Dendritic cell treated with granulocyte-macrophage colony-stimulating factor and Interleukin-4, amounts not matched to agents 40 ng/mL and 50 ng/mL, for 4 days (primary cell): ENCODE measurements around the gene IGF2BP2.
"Not testable (repeated sequence)": the region's sequence is repeated elsewhere in the genome, so short reads cannot be mapped to it uniquely, and the experiment has no call there.

ENCODE experiments used
- H3K27ac Mint-ChIP-seq: one replicate; pipeline ENCODE4 v1.8.0; 2022; ENCODE audit warnings: mild to moderate bottlenecking, mixed read lengths
- H3K27me3 Mint-ChIP-seq: one replicate; pipeline ENCODE4 v1.8.0; 2022; ENCODE audit warnings: mild to moderate bottlenecking, mixed read lengths
- H3K36me3 Mint-ChIP-seq: one replicate; pipeline ENCODE4 v1.8.0; 2022; ENCODE audit warnings: low read depth, mixed read lengths
- H3K4me1 Mint-ChIP-seq: one replicate; pipeline ENCODE4 v1.8.0; 2022; ENCODE audit warnings: low read depth, mixed read lengths
- H3K4me3 Mint-ChIP-seq: one replicate; pipeline ENCODE4 v1.8.0; 2022; ENCODE audit warnings: mild to moderate bottlenecking, moderate library complexity, mixed read lengths
- H3K9me3 Mint-ChIP-seq: one replicate; pipeline ENCODE4 v1.8.0; 2022; ENCODE audit warnings: mixed read lengths
- intact Hi-C: fragments of 100-400 bp; cut with micrococcal nuclease; formaldehyde crosslinking; loops from one replicate; pipeline ENCODE4 v1.15.0; 2022

Gene IGF2BP2

DNA sequence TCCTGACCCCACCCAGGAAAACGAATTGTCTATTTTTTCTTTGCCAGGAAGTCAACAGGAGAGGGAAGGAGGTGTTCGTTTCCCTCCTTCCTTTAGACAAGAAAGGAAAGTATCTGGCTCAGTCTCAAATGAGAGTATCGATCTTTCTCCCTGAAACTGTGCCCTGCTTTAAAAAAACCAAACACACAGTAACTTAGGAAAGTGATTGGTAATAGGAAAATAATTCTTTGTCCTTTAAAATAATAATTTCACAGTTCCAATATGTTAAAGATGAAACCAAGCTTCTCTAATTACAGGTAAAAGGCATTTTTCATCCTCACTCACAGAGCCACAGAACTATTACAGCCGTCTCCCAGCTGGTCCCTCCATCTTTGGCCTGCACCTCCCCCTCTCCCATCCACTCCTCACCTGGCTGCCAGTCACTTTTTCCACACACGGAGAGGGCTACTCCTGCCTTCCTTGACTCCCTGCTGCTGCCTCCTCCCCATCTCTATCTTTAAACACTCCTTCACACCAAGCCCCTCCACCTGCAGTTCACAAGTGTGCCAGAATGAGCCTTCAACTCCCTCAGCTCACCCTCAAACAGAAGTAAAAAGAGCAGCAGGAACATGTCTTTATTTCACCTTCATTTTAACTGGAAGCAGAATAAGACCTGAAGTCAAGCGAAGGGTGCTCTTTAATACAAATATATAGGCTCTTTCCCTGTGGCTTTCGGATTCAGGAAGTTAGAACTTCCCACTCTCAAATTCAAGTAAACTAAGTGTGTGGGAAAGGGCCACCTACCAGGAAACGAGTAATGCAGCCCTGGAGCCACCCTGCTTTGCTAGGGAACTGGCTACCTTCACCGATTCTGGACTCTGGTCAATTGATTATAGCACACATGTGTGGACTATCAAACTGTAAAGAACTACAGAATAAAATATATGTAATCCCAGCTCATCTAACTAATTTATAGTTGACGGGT, 122.3 kb downstream of the IGF2BP2 start:
- Mint-ChIP-seq H3K36me3 (no peaks in the 10 kb centered on the region), H3K9me3 (no peaks in the 10 kb centered on the region), H3K27me3 (peaks cover 2% of the 10 kb centered on the region), H3K27ac (no peak overlapping the region), H3K4me1 (peaks cover 35% of the 10 kb centered on the region), H3K4me3 (peak overlapping the region; percentile 21)
- intact Hi-C loops: no loop called here

DNA sequence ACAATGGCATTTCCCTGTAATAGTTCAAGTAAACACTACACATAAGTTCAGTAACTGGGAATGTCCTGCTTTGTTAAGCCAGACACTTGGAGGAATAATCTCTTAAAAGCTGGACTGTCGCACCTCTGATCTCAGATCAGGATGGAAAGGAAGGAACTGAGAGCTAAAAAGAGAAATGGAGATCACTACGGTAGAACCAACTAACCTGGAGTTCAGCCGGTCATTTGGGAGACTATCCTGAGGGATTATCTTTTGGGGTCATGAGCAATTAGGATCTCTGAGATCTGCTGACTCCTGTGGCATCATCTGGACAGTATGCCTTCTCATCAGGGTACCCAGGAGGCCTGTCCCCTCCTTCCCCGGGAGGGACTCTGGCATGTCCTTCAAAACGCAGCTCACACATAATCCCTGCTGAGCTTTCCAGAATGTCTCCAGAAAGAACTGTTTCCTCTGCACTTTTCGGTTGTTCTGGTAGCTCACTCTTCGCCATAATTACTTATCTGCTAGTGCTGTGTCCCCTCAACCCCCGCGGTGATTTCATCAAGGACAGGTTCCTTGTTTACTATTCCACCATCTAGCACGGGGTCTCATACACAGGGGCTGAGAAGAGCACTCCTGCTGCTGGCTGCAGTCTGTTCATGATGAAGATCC, 123.1 kb downstream of the IGF2BP2 start:
- H3K27ac Mint-ChIP-seq: no peak overlapping the region
- intact Hi-C loops: no loop called here
- H3K4me1 Mint-ChIP-seq: peaks cover 35% of the 10 kb centered on the region
- H3K4me3 Mint-ChIP-seq: no peak overlapping the region
- H3K27me3 Mint-ChIP-seq: peaks cover 2% of the 10 kb centered on the region
- no peaks in the 10 kb centered on the region for H3K9me3 Mint-ChIP-seq
- H3K36me3 Mint-ChIP-seq: no peaks in the 10 kb centered on the region

DNA sequence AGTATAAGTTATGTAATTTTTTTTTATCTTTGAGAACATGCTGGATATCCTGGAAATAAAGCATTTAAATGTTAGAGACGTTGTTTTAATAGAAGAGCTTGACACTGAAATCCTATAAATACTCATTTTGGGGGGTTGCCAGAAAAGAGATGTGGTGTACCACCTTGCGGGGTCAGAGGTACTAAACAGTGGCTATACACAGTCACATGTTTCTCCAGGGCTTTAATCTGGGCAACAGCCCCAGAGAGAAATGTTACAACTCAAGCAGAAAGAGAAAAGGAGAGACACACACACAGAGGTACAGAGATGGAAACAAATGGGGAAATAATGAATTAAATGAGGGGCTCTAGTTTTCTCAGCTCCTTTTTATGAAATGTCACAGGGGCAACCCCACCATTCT, 124.9 kb downstream of the IGF2BP2 start:
- Mint-ChIP-seq H3K9me3 (no peaks in the 10 kb centered on the region), H3K4me1 (peaks cover 34% of the 10 kb centered on the region), H3K36me3 (no peaks in the 10 kb centered on the region), H3K4me3 (no peak overlapping the region), H3K27ac (no peak overlapping the region), H3K27me3 (peaks cover 2% of the 10 kb centered on the region)
- intact Hi-C loops: no loop called here

- H3K4me3 Mint-ChIP-seq, H3K9me3 Mint-ChIP-seq, H3K36me3 Mint-ChIP-seq, intact Hi-C loops, H3K27me3 Mint-ChIP-seq, H3K27ac Mint-ChIP-seq: not testable (repeated sequence)
- peaks cover 10% of the 10 kb centered on the region for H3K4me1 Mint-ChIP-seq
Observed at GRCh38 chr3:185697228-185697627, 127.6 kb downstream of the IGF2BP2 start.

GRCh38 chr3:185696039-185696438, 128.8 kb downstream of the IGF2BP2 start:
- H3K27me3 Mint-ChIP-seq: no peaks in the 10 kb centered on the region
- H3K4me3 Mint-ChIP-seq: no peak overlapping the region
- no peaks in the 10 kb centered on the region for H3K36me3 Mint-ChIP-seq
- intact Hi-C loops: no loop called here
- H3K27ac Mint-ChIP-seq: no peak overlapping the region
- H3K9me3 Mint-ChIP-seq: no peaks in the 10 kb centered on the region
- no peaks in the 10 kb centered on the region for H3K4me1 Mint-ChIP-seq

DNA sequence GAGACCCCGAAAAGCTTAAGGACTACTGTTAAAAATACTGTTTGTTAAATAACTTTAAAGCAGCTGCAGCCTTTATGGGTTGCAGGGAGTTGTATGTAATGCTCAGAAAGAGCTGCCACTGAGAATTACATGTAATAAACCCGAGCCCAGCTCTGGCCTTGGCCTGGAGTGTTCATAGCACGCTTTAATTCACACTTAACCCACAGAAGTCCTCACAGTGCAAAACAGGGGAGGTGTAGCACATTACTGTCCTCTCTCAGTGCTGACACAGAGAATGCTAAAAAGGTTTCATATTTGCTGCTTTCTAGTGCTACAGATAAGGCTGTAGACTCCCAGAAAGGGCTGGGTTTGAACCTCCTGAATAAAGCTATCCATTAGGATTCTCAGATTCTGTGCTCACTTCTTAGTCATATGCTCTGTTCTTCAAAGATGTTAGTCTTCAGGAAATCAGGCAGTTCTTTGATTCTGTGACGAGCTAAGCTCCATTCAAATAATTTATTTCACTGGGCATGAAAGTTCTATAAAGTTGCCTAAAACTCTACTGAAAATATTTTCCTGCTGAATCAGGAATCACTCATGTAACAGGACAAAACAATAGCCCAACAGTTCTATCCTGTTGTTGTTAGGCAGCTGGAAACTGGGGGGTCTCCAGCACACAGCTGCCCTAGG, 130.7 kb downstream of the IGF2BP2 start:
- Mint-ChIP-seq H3K4me3 (no peak overlapping the region), H3K9me3 (no peaks in the 10 kb centered on the region), H3K36me3 (no peaks in the 10 kb centered on the region), H3K27ac (no peak overlapping the region), H3K4me1 (peaks cover 3% of the 10 kb centered on the region), H3K27me3 (no peaks in the 10 kb centered on the region)
- intact Hi-C loops: no loop called here

GRCh38 chr3:185691622-185692021, 133.2 kb downstream of the IGF2BP2 start:
- intact Hi-C loops: no loop called here
- peaks cover 10% of the 10 kb centered on the region for H3K4me1 Mint-ChIP-seq
- H3K4me3 Mint-ChIP-seq: no peak overlapping the region
- H3K27me3 Mint-ChIP-seq: no peaks in the 10 kb centered on the region
- H3K27ac Mint-ChIP-seq: no peak overlapping the region
- H3K36me3 Mint-ChIP-seq: peaks cover 6% of the 10 kb centered on the region
- no peaks in the 10 kb centered on the region for H3K9me3 Mint-ChIP-seq

- Mint-ChIP-seq H3K4me3 (no peak overlapping the region), H3K9me3 (peaks cover 3% of the 10 kb centered on the region), H3K36me3 (peaks cover 13% of the 10 kb centered on the region), H3K27ac (no peak overlapping the region), H3K4me1 (peaks cover 21% of the 10 kb centered on the region), H3K27me3 (no peaks in the 10 kb centered on the region)
- intact Hi-C loops: no loop called here
Observed at GRCh38 chr3:185687271-185687878, 137.5 kb downstream of the IGF2BP2 start.

DNA sequence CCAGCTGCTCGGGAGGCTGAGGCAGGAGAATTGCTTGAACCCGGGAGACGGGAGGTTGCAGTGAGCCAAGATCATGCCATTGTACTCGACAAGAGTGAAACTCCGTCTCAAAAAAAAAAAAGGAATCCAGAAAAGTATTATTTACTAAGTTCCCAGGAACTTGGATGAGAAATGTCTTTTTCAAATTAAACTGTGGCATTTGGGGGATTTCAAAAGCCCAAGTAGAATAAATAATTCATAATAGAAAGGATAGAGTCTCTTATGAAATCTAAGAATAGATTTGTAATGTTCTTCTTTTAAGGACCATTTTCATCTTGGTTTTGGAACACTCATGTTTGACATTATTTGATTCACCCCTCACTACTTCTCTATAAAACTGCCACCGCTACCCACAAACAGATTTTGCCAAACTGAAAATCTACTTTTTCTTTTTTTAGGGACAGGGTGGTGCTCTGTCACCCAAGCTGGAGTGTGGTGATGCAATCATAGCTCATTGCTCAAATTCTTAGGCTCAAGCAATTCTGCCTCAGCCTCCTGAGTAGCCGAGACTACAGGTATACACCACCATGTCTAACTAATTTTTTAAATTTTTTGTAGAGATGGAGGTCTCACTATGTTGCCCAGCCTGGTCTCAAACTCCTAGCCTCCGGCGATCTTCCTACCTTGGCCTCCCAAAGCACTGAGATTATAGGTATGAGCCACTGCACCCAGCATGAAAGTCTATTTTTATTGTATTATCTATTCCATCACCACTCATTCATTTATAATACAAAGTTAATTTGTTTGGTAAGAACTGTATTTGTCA, 139.4 kb downstream of the IGF2BP2 start:
- H3K27me3 Mint-ChIP-seq: no peaks in the 10 kb centered on the region
- no peak overlapping the region for H3K27ac Mint-ChIP-seq
- intact Hi-C loops: no loop called here
- peaks cover 13% of the 10 kb centered on the region for H3K36me3 Mint-ChIP-seq
- peaks cover 21% of the 10 kb centered on the region for H3K4me1 Mint-ChIP-seq
- H3K9me3 Mint-ChIP-seq: peaks cover 16% of the 10 kb centered on the region
- H3K4me3 Mint-ChIP-seq: no peak overlapping the region

GRCh38 chr3:185680231-185680630, 144.6 kb downstream of the IGF2BP2 start:
- H3K4me1 Mint-ChIP-seq: peaks cover 10% of the 10 kb centered on the region
- no peak overlapping the region for H3K4me3 Mint-ChIP-seq
- no peaks in the 10 kb centered on the region for H3K27me3 Mint-ChIP-seq
- peaks cover 35% of the 10 kb centered on the region for H3K9me3 Mint-ChIP-seq
- no peak overlapping the region for H3K27ac Mint-ChIP-seq
- intact Hi-C loops: no loop called here
- peaks cover 14% of the 10 kb centered on the region for H3K36me3 Mint-ChIP-seq

- H3K36me3 Mint-ChIP-seq: peaks cover 35% of the 10 kb centered on the region
- no peak overlapping the region for H3K27ac Mint-ChIP-seq
- intact Hi-C loops: no loop called here
- no peak overlapping the region for H3K4me3 Mint-ChIP-seq
- peaks cover 35% of the 10 kb centered on the region for H3K9me3 Mint-ChIP-seq
- H3K27me3 Mint-ChIP-seq: no peaks in the 10 kb centered on the region
- peaks cover 8% of the 10 kb centered on the region for H3K4me1 Mint-ChIP-seq
Observed at GRCh38 chr3:185678027-185678426, 146.8 kb downstream of the IGF2BP2 start.

DNA sequence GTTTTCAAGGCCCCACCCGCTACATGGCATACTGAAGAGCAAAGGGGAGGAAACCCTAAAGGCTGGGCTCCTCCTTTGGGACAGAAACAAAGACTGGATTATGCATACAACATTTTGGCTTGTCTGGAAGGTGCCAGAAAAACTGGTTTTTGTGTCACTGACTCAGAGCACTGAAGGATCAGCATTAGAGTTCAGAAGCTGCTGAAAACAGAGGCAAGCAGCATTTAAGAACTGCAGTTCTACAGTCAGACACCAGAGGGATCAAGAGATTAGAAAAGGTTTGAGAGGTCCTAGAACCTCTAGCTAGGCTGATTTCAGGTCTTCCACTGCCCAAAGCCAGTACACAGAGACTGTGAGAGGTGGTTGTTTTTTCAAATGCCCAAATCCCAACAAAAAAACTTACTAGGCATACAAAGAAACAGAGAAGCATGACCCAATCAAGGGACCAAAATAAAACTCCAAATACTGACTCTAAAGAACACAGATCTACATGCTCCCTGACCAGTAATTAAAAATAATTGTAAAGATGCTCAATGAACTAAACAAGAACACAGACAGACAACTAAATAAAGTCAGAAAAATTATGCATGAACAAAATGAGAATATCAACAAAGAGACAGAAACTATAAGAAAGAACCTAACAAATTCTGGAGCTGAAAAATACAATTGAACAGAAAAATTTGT, 147.6 kb downstream of the IGF2BP2 start:
- H3K27me3 Mint-ChIP-seq: no peaks in the 10 kb centered on the region
- peaks cover 8% of the 10 kb centered on the region for H3K4me1 Mint-ChIP-seq
- intact Hi-C loops: loop anchor here (1.0 kb wide), 1 partner anchor 91 kb away; no protein-coding TSS in a partner anchor

GRCh38 chr3:185667574-185667973, 157.3 kb downstream of the IGF2BP2 start:
- peaks cover 10% of the 10 kb centered on the region for H3K4me1 Mint-ChIP-seq
- peaks cover 6% of the 10 kb centered on the region for H3K36me3 Mint-ChIP-seq
- H3K4me3 Mint-ChIP-seq: no peak overlapping the region
- no peaks in the 10 kb centered on the region for H3K9me3 Mint-ChIP-seq
- no peak overlapping the region for H3K27ac Mint-ChIP-seq
- H3K27me3 Mint-ChIP-seq: no peaks in the 10 kb centered on the region
- intact Hi-C loops: no loop called here

More for the DNA sequence above, 147.6 kb downstream of the IGF2BP2 start:
- Mint-ChIP-seq H3K36me3 (peaks cover 39% of the 10 kb centered on the region), H3K9me3 (peaks cover 30% of the 10 kb centered on the region), H3K4me3 (no peak overlapping the region), H3K27ac (no peak overlapping the region)
